Progenitor cell of endocrine pancreas (in vitro differentiated cells): ENCODE measurements around the gene ZNF800. TPM values are rescaled to one million over a fixed set of nuclear protein-coding genes. Genes with fewer than 3 reads are reported as not detected.

Experiments used
- DNase-seq: peaks from one replicate; pipeline ENCODE4 v3.0.0; 2021; ENCODE audit warnings: low spot score; ENCODE audit not compliant: unreplicated experiment
- H3K27ac Mint-ChIP-seq: 2 replicates; pipeline ENCODE4 v1.8.0; 2021; ENCODE audit warnings: mild to moderate bottlenecking, moderate library complexity, mixed read lengths
- H3K27me3 Mint-ChIP-seq: 2 replicates; pipeline ENCODE4 v1.8.0; 2021; ENCODE audit warnings: mixed read lengths
- H3K36me3 Mint-ChIP-seq: 2 replicates; pipeline ENCODE4 v1.8.0; 2022; ENCODE audit warnings: mixed read lengths; ENCODE audit not compliant: insufficient read depth
- H3K4me1 Mint-ChIP-seq: 2 replicates; pipeline ENCODE4 v1.8.0; 2021; ENCODE audit warnings: low read depth, mixed read lengths
- H3K4me3 Mint-ChIP-seq: 2 replicates; pipeline ENCODE4 v1.8.0; 2021; ENCODE audit warnings: low read depth, mild to moderate bottlenecking, moderate library complexity, mixed read lengths
- H3K9me3 Mint-ChIP-seq: 2 replicates; pipeline ENCODE4 v1.8.0; 2021; ENCODE audit warnings: low read depth, mixed read lengths
- total RNA-seq: library from RNA; stranded (reverse); gene quantifications from 2 replicates; pipeline ENCODE4 v1.2.1, GENCODE V29; 2021
- TF ChIP-seq, protein P1 (sequence below): fragments of 200-600 bp; sonication (generic); IDR thresholded peaks from one replicate; pipeline ENCODE4 v1.5.0; 2021; ENCODE audit warnings: antibody characterized with exemption, mild to moderate bottlenecking; ENCODE audit not compliant: unreplicated experiment

Gene ZNF800
- total RNA-seq, 1 donor from 2014 or later, result 28.2 TPM

DNA sequence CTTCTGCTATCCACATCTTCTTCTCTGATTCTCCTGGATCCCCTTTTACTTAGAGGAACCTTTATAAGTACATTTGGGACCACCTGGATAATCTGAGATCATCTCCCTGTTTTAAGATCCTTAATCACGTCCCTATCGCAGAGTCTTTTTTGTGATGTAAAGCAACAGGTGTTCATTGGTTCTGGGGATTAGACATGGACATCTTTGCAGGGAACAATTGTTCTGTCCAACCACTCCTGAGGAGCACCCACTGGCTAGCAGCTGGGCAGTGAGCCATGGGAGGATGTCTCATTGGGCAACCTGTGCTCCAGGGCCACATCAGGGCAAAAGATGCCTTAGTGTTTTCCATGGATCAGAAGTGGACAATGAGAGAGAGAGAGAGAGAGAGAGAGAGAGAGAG, 56.0 kb downstream of the ZNF800 start:
- H3K4me3 Mint-ChIP-seq, result no peak overlapping the region
- peaks cover 44% of the 10 kb centered on the region for H3K27me3 Mint-ChIP-seq
- no peak overlapping the region for H3K27ac Mint-ChIP-seq
- H3K9me3 Mint-ChIP-seq, result no peaks in the 10 kb centered on the region
- TF ChIP-seq, protein P1, sequence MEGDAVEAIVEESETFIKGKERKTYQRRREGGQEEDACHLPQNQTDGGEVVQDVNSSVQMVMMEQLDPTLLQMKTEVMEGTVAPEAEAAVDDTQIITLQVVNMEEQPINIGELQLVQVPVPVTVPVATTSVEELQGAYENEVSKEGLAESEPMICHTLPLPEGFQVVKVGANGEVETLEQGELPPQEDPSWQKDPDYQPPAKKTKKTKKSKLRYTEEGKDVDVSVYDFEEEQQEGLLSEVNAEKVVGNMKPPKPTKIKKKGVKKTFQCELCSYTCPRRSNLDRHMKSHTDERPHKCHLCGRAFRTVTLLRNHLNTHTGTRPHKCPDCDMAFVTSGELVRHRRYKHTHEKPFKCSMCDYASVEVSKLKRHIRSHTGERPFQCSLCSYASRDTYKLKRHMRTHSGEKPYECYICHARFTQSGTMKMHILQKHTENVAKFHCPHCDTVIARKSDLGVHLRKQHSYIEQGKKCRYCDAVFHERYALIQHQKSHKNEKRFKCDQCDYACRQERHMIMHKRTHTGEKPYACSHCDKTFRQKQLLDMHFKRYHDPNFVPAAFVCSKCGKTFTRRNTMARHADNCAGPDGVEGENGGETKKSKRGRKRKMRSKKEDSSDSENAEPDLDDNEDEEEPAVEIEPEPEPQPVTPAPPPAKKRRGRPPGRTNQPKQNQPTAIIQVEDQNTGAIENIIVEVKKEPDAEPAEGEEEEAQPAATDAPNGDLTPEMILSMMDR, result no peak
- DNase-seq, result no peak
- no peaks in the 10 kb centered on the region for H3K36me3 Mint-ChIP-seq
- no peaks in the 10 kb centered on the region for H3K4me1 Mint-ChIP-seq

- TF ChIP-seq, protein P1, result no peak
- H3K36me3 Mint-ChIP-seq, result no peaks in the 10 kb centered on the region
Measured at GRCh38 chr7:127332880-127333279, 59.6 kb downstream of the ZNF800 start.

GRCh38 chr7:127330070-127330469, 62.4 kb downstream of the ZNF800 start:
- no peaks in the 10 kb centered on the region for H3K4me1 Mint-ChIP-seq
- TF ChIP-seq, protein P1, result no peak
- H3K27me3 Mint-ChIP-seq, result peaks cover 29% of the 10 kb centered on the region

More at GRCh38 chr7:127332880-127333279, 59.6 kb downstream of the ZNF800 start:
- Mint-ChIP-seq H3K27ac (no peak overlapping the region), H3K4me1 (no peaks in the 10 kb centered on the region), H3K4me3 (no peak overlapping the region), H3K27me3 (peaks cover 31% of the 10 kb centered on the region), H3K9me3 (no peaks in the 10 kb centered on the region)
- DNase-seq, result no peak

DNA sequence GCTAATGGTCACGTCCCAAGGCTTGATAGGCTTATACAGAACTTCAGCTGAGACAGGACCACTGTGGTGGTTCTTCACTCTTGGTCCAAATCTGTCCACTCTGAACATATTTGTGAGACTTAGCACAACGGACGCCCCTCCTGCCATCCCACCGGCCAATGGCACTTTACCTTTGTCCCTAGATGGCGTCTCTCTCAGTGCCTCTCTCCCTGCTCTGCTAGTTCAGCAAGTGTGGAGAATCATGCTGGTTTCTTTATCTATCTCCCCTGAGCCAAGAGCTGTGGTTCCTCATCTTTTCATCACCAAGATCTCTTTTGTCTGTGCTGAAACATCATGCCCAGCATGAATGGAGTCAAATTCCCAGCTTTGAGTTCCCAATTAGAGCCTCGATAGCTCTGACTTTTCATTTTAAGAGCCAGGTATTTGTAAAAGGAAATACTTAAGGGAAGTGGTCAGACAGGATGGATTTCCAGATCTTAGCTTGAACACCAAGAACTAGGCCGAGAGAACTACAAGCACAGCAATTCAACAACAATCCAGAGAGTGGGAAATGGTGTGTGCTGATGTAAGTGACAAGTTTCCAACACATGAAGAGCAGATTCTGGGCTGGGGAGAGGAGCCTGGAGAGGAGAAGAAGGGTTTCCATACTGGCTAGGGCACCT, 69.5 kb downstream of the ZNF800 start:
- no peak for DNase-seq
- H3K27me3 Mint-ChIP-seq, result peaks cover 57% of the 10 kb centered on the region
- no peaks in the 10 kb centered on the region for H3K4me1 Mint-ChIP-seq
- no peak overlapping the region for H3K27ac Mint-ChIP-seq
- TF ChIP-seq, protein P1, result no peak
- H3K9me3 Mint-ChIP-seq, result no peaks in the 10 kb centered on the region
- no peak overlapping the region for H3K4me3 Mint-ChIP-seq
- H3K36me3 Mint-ChIP-seq, result no peaks in the 10 kb centered on the region

More at GRCh38 chr7:127330070-127330469, 62.4 kb downstream of the ZNF800 start:
- DNase-seq, result no peak
- Mint-ChIP-seq H3K36me3 (no peaks in the 10 kb centered on the region), H3K27ac (no peak overlapping the region), H3K9me3 (no peaks in the 10 kb centered on the region), H3K4me3 (no peak overlapping the region)

DNA sequence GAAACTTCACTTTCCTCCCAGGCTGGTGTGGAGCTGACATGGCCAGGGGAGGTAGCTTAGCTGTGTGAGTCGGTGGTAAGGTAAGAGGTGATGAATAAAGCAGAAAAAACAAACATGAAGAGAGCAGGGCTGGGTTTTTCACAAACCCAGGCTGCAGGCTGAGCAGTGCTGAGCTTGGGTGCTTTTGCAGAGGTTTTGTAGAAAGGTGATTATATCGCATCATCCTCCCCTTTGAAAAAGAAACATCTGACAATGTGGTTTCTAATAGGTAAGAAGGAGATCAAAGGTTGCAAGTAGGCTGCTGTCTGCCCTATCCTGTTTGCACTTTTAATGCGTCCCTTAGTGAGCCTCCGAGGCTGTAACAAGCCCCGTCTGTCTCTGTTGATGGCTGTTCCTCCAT, 70.2 kb downstream of the ZNF800 start:
- H3K4me3 Mint-ChIP-seq, result no peak overlapping the region
- TF ChIP-seq, protein P1, result no peak
- no peak overlapping the region for H3K27ac Mint-ChIP-seq
- no peaks in the 10 kb centered on the region for H3K36me3 Mint-ChIP-seq
- no peak for DNase-seq
- H3K27me3 Mint-ChIP-seq, result peaks cover 59% of the 10 kb centered on the region
- H3K4me1 Mint-ChIP-seq, result no peaks in the 10 kb centered on the region
- no peaks in the 10 kb centered on the region for H3K9me3 Mint-ChIP-seq
